Trophoblast cell (in vitro differentiated cells and primary cell): ENCODE measurements around the gene NR5A1.

Experiments
- DNase-seq, 2 donors: peaks; one replicate each; pipeline ENCODE4 v3.0.0-alpha.2; 2016
- H2AFZ ChIP-seq: 2 replicates; pipeline ENCODE4 v1.6.1; 2013; ENCODE audit warnings: low read length, moderate library complexity, mild to moderate bottlenecking; ENCODE audit not compliant: insufficient read depth, poor library complexity
- H2AK5ac ChIP-seq: 2 replicates; pipeline ENCODE4 v1.6.1; 2013; ENCODE audit warnings: mild to moderate bottlenecking, low read length
- H2BK120ac ChIP-seq: 2 replicates; pipeline ENCODE4 v1.6.1; 2013; ENCODE audit warnings: low read length, mild to moderate bottlenecking, moderate library complexity; ENCODE audit not compliant: insufficient read depth, poor library complexity
- H2BK12ac ChIP-seq: 2 replicates; pipeline ENCODE4 v1.6.1; 2013; ENCODE audit warnings: mild to moderate bottlenecking, low read length, moderate library complexity
- H2BK5ac ChIP-seq: 2 replicates; pipeline ENCODE4 v1.6.1; 2013; ENCODE audit warnings: low read length, low read depth, moderate library complexity, mild to moderate bottlenecking; ENCODE audit not compliant: poor library complexity
- H3K14ac ChIP-seq: 2 replicates; pipeline ENCODE4 v1.6.1; 2013; ENCODE audit warnings: mild to moderate bottlenecking, low read length
- H3K18ac ChIP-seq: 2 replicates; pipeline ENCODE4 v1.6.1; 2013; ENCODE audit warnings: mild to moderate bottlenecking, low read length
- H3K23ac ChIP-seq: 2 replicates; pipeline ENCODE4 v1.6.1; 2013; ENCODE audit warnings: low read length
- H3K27ac ChIP-seq: 2 replicates; pipeline ENCODE4 v1.5.1; 2013; ENCODE audit warnings: low read depth, mild to moderate bottlenecking, inconsistent platforms, low read length, moderate library complexity
- H3K27me3 ChIP-seq: 2 replicates; pipeline ENCODE4 v1.6.1; 2013; ENCODE audit warnings: inconsistent platforms, mild to moderate bottlenecking, low read length, moderate library complexity; ENCODE audit not compliant: insufficient read depth
- H3K36me3 ChIP-seq, 2 experiments: 1 replicate in 1 of 2; 2 replicates in 1 of 2; pipeline ENCODE4 v1.6.1; 2013; ENCODE audit warnings: low read length in 2 of 2, mild to moderate bottlenecking in 2 of 2, moderate library complexity in 1 of 2; ENCODE audit not compliant: insufficient read depth in 2 of 2, control insufficient read depth in 1 of 2
- H3K4ac ChIP-seq: 2 replicates; pipeline ENCODE4 v1.6.1; 2013; ENCODE audit warnings: low read depth, mild to moderate bottlenecking, low read length, moderate library complexity
- H3K4me1 ChIP-seq, 2 experiments: 1 replicate in 1 of 2; 2 replicates in 1 of 2; pipeline ENCODE4 v1.6.1; 2013; ENCODE audit warnings: low read length in 2 of 2, mild to moderate bottlenecking in 2 of 2, moderate library complexity in 1 of 2; ENCODE audit not compliant: insufficient read depth in 2 of 2, control insufficient read depth in 1 of 2
- H3K4me2 ChIP-seq: 2 replicates; pipeline ENCODE4 v1.6.1; 2013; ENCODE audit warnings: inconsistent platforms, mild to moderate bottlenecking, low read length, moderate library complexity
- H3K4me3 ChIP-seq: 2 replicates; pipeline ENCODE4 v1.5.1; 2013; ENCODE audit warnings: mild to moderate bottlenecking, low read depth, low read length, inconsistent platforms
- H3K79me1 ChIP-seq: one replicate; pipeline ENCODE4 v1.6.1; 2013; ENCODE audit warnings: low read length
- H3K79me2 ChIP-seq: 2 replicates; pipeline ENCODE4 v1.6.1; 2013; ENCODE audit warnings: low read length, mild to moderate bottlenecking; ENCODE audit not compliant: control insufficient read depth, insufficient read depth, poor library complexity
- H3K9ac ChIP-seq: 2 replicates; pipeline ENCODE4 v1.6.1; 2013; ENCODE audit warnings: mild to moderate bottlenecking, low read length
- H3K9me3 ChIP-seq: 2 replicates; pipeline ENCODE4 v1.6.1; 2013; ENCODE audit warnings: low read depth, mild to moderate bottlenecking, control low read depth, inconsistent platforms, low read length; ENCODE audit not compliant: insufficient read depth
- H4K12ac ChIP-seq: 2 replicates; pipeline ENCODE4 v1.6.1; 2013; ENCODE audit warnings: low read depth, mild to moderate bottlenecking, low read length, moderate library complexity
- H4K8ac ChIP-seq: 2 replicates; pipeline ENCODE4 v1.6.1; 2013; ENCODE audit warnings: low read depth, mild to moderate bottlenecking, low read length, moderate library complexity
- H4K91ac ChIP-seq: one replicate; pipeline ENCODE4 v1.6.1; 2013; ENCODE audit warnings: low read depth, mild to moderate bottlenecking, low read length, moderate library complexity
- WGBS: extraction: QIAGEN DNeasy Blood & Tissue Kit; methylation state at CpG from one replicate; pipeline ENCODE4 v1.1.7; 2013; ENCODE audit warnings: missing lambda C conversion rate; ENCODE audit not compliant: insufficient read length, insufficient coverage; ENCODE audit errors: extremely low coverage; 5-methylcytosine and 5-hydroxymethylcytosine counted together

The NR5A1 gene

GRCh38 chr9:124465736-124466135 lies 41.5 kb downstream of the NR5A1 start:
- Histone ChIP-seq H3K27me3 (no peaks in the 10 kb centered on the region), H3K79me2 (no peaks in the 10 kb centered on the region), H4K8ac (no peak overlapping the region), H3K4me3 (no peak overlapping the region), H2AK5ac (no peak overlapping the region), H2BK120ac (no peak overlapping the region), H3K36me3 (no peaks in the 10 kb centered on the region), H2BK12ac (no peak overlapping the region), H3K4me1 (no peaks in the 10 kb centered on the region), H3K9ac (no peak overlapping the region), H3K4ac (no peak overlapping the region), H3K9me3 (peaks cover 5% of the 10 kb centered on the region), H3K23ac (no peak overlapping the region), H2AFZ (no peak overlapping the region), H3K18ac (no peak overlapping the region), H3K14ac (no peak overlapping the region), H3K79me1 (no peaks in the 10 kb centered on the region), H4K12ac (no peak overlapping the region), H3K4me2 (no peak overlapping the region), H4K91ac (no peak overlapping the region), H2BK5ac (no peak overlapping the region), H3K27ac (no peak overlapping the region)
- WGBS: no CpG with 5 or more reads among the region's 3 CpGs
- DNase-seq: no peak

- Histone ChIP-seq H4K12ac (no peak overlapping the region), H3K79me1 (no peaks in the 10 kb centered on the region), H3K4me2 (no peak overlapping the region), H3K18ac (no peak overlapping the region), H3K4ac (no peak overlapping the region), H3K14ac (no peak overlapping the region), H3K23ac (no peak overlapping the region), H4K91ac (no peak overlapping the region), H2AK5ac (no peak overlapping the region), H3K4me3 (no peak overlapping the region), H3K27ac (no peak overlapping the region), H3K79me2 (no peaks in the 10 kb centered on the region), H4K8ac (no peak overlapping the region), H3K9ac (no peak overlapping the region), H2BK5ac (no peak overlapping the region), H2BK12ac (no peak overlapping the region), H2AFZ (no peak overlapping the region), H3K9me3 (peaks cover 5% of the 10 kb centered on the region), H3K36me3 (no peaks in the 10 kb centered on the region), H2BK120ac (no peak overlapping the region), H3K4me1 (no peaks in the 10 kb centered on the region), H3K27me3 (no peaks in the 10 kb centered on the region)
- no peak for DNase-seq
- no CpG with 5 or more reads among the region's 1 CpG for WGBS
Measured at GRCh38 chr9:124462739-124463138, 44.5 kb downstream of the NR5A1 start.

GRCh38 chr9:124458441-124458840 lies 48.8 kb downstream of the NR5A1 start:
- Histone ChIP-seq H4K8ac (no peak overlapping the region), H2BK5ac (no peak overlapping the region), H2BK120ac (no peak overlapping the region), H3K4me3 (no peak overlapping the region), H3K23ac (no peak overlapping the region), H4K12ac (no peak overlapping the region), H2BK12ac (no peak overlapping the region), H4K91ac (no peak overlapping the region), H2AK5ac (no peak overlapping the region), H3K79me2 (no peaks in the 10 kb centered on the region), H3K9ac (no peak overlapping the region), H3K27ac (no peak overlapping the region), H3K4me1 (no peaks in the 10 kb centered on the region), H3K79me1 (no peaks in the 10 kb centered on the region), H3K14ac (no peak overlapping the region), H3K36me3 (no peaks in the 10 kb centered on the region), H3K9me3 (no peaks in the 10 kb centered on the region), H3K27me3 (no peaks in the 10 kb centered on the region), H3K18ac (no peak overlapping the region), H2AFZ (no peak overlapping the region), H3K4ac (no peak overlapping the region), H3K4me2 (no peak overlapping the region)
- WGBS: no CpG with 5 or more reads among the region's 9 CpGs
- no peak for DNase-seq

GRCh38 chr9:124457887-124458431 lies 49.2 kb downstream of the NR5A1 start:
- no peak overlapping the region for H3K4me2 ChIP-seq
- H2BK120ac ChIP-seq: no peak overlapping the region
- DNase-seq: no peak
- H3K27ac ChIP-seq: no peak overlapping the region
- H3K36me3 ChIP-seq: no peaks in the 10 kb centered on the region
- no peak overlapping the region for H3K9ac ChIP-seq
- no peak overlapping the region for H2BK5ac ChIP-seq
- no peak overlapping the region for H3K14ac ChIP-seq
- H2BK12ac ChIP-seq: no peak overlapping the region
- no peaks in the 10 kb centered on the region for H3K79me2 ChIP-seq
- H4K8ac ChIP-seq: no peak overlapping the region
- H3K79me1 ChIP-seq: no peaks in the 10 kb centered on the region
- H2AK5ac ChIP-seq: no peak overlapping the region
- WGBS: no CpG with 5 or more reads among the region's 8 CpGs
- no peak overlapping the region for H3K4me3 ChIP-seq
- no peak overlapping the region for H4K12ac ChIP-seq
- peaks cover 0 to 2% of the 10 kb centered on the region in 2 experiments for H3K4me1 ChIP-seq
- H4K91ac ChIP-seq: no peak overlapping the region
- H3K23ac ChIP-seq: no peak overlapping the region
- peaks cover 2% of the 10 kb centered on the region for H3K9me3 ChIP-seq
- H3K27me3 ChIP-seq: peaks cover 4% of the 10 kb centered on the region
- no peak overlapping the region for H3K18ac ChIP-seq
- no peak overlapping the region for H3K4ac ChIP-seq
- H2AFZ ChIP-seq: no peak overlapping the region
